ENCODE measurements around the gene KRTAP4-7.

DNA sequence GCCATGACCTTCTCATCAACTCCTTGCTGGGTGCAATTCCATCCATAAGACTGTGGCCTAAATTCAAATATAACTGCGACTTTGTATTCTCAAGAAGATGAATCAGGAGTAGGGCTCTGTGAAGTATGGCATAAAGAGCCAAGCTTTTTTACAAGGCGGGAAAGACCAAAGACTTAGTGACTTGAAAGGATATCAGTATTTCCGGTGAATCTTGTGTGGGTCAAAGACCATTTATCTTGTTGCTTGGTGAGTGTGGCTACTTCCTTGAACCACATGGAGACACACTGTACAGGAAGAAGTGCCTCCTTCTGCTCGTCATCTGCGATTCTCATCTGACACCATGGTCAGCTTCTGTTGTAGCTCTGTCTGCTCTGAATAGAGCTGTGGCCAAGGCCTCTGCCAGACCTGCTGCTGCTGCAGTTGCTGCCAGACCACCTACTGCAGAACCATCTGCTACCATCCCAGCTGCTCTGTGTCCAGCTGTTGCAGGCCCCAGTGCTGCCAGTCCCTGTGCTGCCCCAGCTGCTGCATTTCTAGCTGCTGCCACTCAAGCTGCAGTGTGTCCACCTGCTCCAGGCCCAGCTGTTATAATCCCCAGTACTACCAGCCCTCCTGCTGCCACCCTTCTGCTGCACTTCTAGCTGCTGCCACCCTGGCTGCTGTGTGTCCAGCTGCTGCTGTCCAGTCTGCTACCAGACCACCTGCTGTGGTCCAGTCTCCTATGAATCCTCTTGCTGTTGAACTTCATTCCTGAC lies 12.2 kb upstream of the KRTAP4-7 start:
- TF ChIP-seq CTCF (IDR thresholded peaks at IDR 0.05; ENCODE audit: poor library complexity) = no peak
- TF ChIP-seq EZH2phosphoT487 (IDR thresholded peaks at IDR 0.05; ENCODE audit: low read depth, severe bottlenecking, unreplicated experiment) = no peak
- TF ChIP-seq EZH2 (IDR thresholded peaks at IDR 0.05; ENCODE audit: borderline replicate concordance) = no peak
